Pulmonary artery endothelial cell (primary cell): Measurements from ENCODE around the gene ACAA1. TPM values are rescaled to one million over a fixed set of nuclear protein-coding genes. Genes with fewer than 3 reads are reported as not detected.
"Not testable (repeated sequence)": the region's sequence is repeated elsewhere in the genome, so short reads cannot be mapped to it uniquely, and the experiment has no call there.

Source experiments
- DNase-seq: peaks from one replicate; pipeline ENCODE4 v3.0.0-alpha.2; 2011; ENCODE audit warnings: low read depth, low spot score
- total RNA-seq: library from RNA; depleted of rRNA; stranded (reverse); fragments of >200 nt; gene quantifications from 2 replicates; pipeline ENCODE4 v1.2.3, GENCODE V29; 2014

Gene ACAA1
- total RNA-seq, 1 donor from 2014 or later = 52.7 TPM

- DNase-seq = no peak
Measured at GRCh38 chr3:38107911-38108648, 28.8 kb downstream of the ACAA1 start.

- DNase-seq = no peak
Measured at GRCh38 chr3:38105525-38105924, 31.4 kb downstream of the ACAA1 start.

- DNase-seq = no peak
Measured at GRCh38 chr3:38102444-38102814, 34.5 kb downstream of the ACAA1 start.

- DNase-seq = no peak
Measured at GRCh38 chr3:38101811-38102443, 35.0 kb downstream of the ACAA1 start.

GRCh38 chr3:38100498-38100897, 36.4 kb downstream of the ACAA1 start:
- DNase-seq = no peak

- no peak for DNase-seq
Measured at GRCh38 chr3:38099518-38099917, 37.4 kb downstream of the ACAA1 start.

GRCh38 chr3:38098376-38098723, 38.6 kb downstream of the ACAA1 start:
- no peak for DNase-seq

- DNase-seq = no peak
Measured at GRCh38 chr3:38097446-38098375, 39.2 kb downstream of the ACAA1 start.

GRCh38 chr3:38095669-38096483, 41.1 kb downstream of the ACAA1 start:
- DNase-seq = no peak

- DNase-seq = no peak
Measured at GRCh38 chr3:38094999-38095398, 41.9 kb downstream of the ACAA1 start.

- no peak for DNase-seq
Measured at GRCh38 chr3:38090453-38090852, 46.5 kb downstream of the ACAA1 start.

GRCh38 chr3:38089163-38089562, 47.8 kb downstream of the ACAA1 start:
- DNase-seq = no peak

- no peak for DNase-seq
Measured at GRCh38 chr3:38088126-38089078, 48.5 kb downstream of the ACAA1 start.

- not testable (repeated sequence) for DNase-seq
Measured at GRCh38 chr3:38087278-38087677, 49.6 kb downstream of the ACAA1 start.

- DNase-seq = no peak
Measured at GRCh38 chr3:38086496-38086895, 50.4 kb downstream of the ACAA1 start.

- no peak for DNase-seq
Measured at GRCh38 chr3:38085943-38086324, 51.0 kb downstream of the ACAA1 start.

- no peak for DNase-seq
Measured at GRCh38 chr3:38085311-38085942, 51.5 kb downstream of the ACAA1 start.

- no peak for DNase-seq
Measured at GRCh38 chr3:38084334-38085310, 52.3 kb downstream of the ACAA1 start.
